ENCODE results near the gene CDHR2. TPM values are rescaled to one million over a fixed set of nuclear protein-coding genes. Genes with fewer than 3 reads are reported as not detected.

CDHR2 gene
- total and polyA plus RNA-seq, 12 donors: 0.03 to 0.22 (median 0.19) TPM; not detected in 9

DNA sequence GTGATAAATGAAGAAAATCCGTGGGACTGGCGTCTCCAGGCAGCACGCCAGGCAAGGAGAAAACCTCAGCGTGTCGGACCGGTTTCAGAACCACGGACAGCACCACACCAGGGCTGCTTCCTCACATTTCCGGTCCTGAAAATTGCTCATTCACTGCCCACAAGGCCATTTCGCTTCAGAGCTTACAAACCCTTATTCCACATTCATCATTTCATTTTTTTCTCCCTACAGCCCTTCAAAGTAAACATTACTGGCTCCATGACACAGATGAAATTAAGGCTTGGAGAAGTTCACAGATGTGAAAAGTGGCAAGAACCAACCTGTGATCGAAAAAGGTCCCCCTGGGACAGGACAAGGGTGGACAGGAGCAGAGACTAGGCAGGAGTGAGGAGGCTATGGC lies 62.3 kb downstream of the CDHR2 start:
- Histone ChIP-seq H3K4me1 (peaks cover 0 to 16% (median 8%) of the 10 kb centered on the region in 9 donors), H3K27ac (no peak overlapping the region), H3K4me3 (no peak overlapping the region), H3K9me3 (no peaks in the 10 kb centered on the region), H3K36me3 (no peaks in the 10 kb centered on the region), H3K27me3 (peaks cover 0 to 76% (median 35%) of the 10 kb centered on the region in 7 donors)
- intact Hi-C loops (cut with DNase I): no loop called here
- TF ChIP-seq, protein P1, sequence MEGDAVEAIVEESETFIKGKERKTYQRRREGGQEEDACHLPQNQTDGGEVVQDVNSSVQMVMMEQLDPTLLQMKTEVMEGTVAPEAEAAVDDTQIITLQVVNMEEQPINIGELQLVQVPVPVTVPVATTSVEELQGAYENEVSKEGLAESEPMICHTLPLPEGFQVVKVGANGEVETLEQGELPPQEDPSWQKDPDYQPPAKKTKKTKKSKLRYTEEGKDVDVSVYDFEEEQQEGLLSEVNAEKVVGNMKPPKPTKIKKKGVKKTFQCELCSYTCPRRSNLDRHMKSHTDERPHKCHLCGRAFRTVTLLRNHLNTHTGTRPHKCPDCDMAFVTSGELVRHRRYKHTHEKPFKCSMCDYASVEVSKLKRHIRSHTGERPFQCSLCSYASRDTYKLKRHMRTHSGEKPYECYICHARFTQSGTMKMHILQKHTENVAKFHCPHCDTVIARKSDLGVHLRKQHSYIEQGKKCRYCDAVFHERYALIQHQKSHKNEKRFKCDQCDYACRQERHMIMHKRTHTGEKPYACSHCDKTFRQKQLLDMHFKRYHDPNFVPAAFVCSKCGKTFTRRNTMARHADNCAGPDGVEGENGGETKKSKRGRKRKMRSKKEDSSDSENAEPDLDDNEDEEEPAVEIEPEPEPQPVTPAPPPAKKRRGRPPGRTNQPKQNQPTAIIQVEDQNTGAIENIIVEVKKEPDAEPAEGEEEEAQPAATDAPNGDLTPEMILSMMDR (IDR thresholded peaks at IDR 0.05): no peak
- 9 to 11% methylated on average over 10 of the region's 10 CpGs for WGBS, 2 donors
- DNase-seq (peak; percentile 79 to 81), ATAC-seq (no peak)

DNA sequence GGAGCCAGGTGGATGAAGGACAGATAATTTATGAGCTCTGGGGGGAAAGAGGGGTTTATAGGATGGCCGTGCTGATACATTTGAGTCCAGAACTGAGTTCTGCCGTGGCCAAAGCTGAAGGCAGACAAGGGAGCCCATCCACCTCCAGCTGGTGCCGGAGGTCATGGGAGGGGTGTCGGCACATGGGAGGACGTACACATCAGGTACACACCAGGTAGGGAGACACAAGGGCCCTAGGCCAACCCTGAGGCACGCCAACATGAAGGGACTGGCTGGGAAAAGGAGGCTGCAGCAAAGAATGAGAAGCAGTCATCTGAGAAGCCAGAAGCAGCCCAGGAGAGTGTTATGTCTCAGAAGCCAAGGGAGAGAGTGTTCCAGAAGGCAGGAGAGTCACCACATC lies 62.9 kb downstream of the CDHR2 start:
- H3K4me3 ChIP-seq: no peak overlapping the region
- no peak overlapping the region for H3K27ac ChIP-seq
- intact Hi-C loops (cut with DNase I): no loop called here
- 85% methylated on average over 6 of the region's 6 CpGs for WGBS, 2 donors
- H3K36me3 ChIP-seq: no peaks in the 10 kb centered on the region
- no peaks in the 10 kb centered on the region for H3K9me3 ChIP-seq
- no peak for DNase-seq
- ATAC-seq: no peak
- peaks cover 0 to 16% (median 8%) of the 10 kb centered on the region in 9 donors for H3K4me1 ChIP-seq
- TF ChIP-seq, protein P1 (IDR thresholded peaks at IDR 0.05): no peak
- H3K27me3 ChIP-seq: peaks cover 0 to 82% (median 41%) of the 10 kb centered on the region in 7 donors

DNA sequence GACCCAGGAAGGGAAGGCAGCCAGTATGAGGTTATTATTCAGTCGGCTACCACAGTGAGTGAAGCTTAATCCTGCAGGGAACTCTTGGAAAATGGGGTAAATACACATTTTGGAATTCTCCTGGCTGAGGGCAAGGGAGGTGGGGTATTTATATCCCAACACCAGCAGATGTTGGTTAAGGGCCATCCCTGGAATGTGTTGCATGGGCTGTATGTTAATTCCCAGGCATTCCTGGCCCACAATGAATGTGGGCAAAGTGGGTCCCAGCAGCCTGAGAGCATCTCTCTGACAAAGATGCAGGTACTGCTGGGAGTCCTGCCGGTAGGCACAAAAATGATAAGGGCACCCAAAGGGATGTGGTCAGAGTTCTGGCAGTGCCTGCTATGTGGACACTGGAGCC lies 63.7 kb downstream of the CDHR2 start:
- WGBS, 2 donors: 67 to 68% methylated on average over 2 of the region's 2 CpGs
- peaks cover 0 to 89% (median 49%) of the 10 kb centered on the region in 7 donors for H3K27me3 ChIP-seq
- no peak for DNase-seq

DNA sequence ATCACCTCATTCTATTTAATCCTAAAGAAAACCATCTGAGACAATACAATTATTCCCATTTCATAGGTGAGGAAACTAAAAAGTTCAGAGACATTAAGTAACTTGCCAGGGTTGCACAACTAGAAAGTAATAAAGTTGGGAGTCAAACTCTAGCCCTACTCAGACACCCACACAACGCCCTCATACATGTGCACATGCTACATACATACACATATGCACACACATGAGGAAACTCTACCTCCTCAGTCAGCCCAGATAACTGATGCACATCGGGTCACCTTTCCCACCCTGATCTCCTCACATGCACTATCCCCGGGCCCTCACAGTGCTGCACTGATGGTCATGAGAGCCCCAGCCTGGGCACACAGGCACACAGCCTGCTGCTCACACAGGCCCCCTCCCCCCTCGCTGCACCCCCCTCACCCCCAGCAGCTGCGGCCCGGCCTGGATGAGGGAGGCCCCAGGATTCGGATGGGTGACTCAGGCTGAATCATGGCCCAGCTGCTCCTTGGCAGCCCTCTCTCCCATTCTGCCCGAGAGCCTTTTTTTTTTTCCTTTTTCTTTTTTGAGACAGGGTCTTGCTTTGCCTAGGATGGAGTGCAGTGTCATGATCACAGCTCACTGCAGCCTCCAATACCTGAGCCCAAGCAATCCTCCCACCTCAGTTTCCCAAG lies 65.8 kb downstream of the CDHR2 start:
- 59 to 62% methylated on average over 8 of the region's 8 CpGs for WGBS, 2 donors
- H3K27me3 ChIP-seq: peaks cover 5 to 91% (median 64%) of the 10 kb centered on the region in 7 donors
- DNase-seq (no peak), ATAC-seq (no peak)
- H3K4me1 ChIP-seq: peaks cover 0 to 24% (median 17%) of the 10 kb centered on the region in 9 donors
- H3K27ac ChIP-seq: no peak overlapping the region
- no peaks in the 10 kb centered on the region for H3K9me3 ChIP-seq
- no peak overlapping the region for H3K4me3 ChIP-seq
- H3K36me3 ChIP-seq: no peaks in the 10 kb centered on the region
- TF ChIP-seq, protein P1 (IDR thresholded peaks at IDR 0.05): no peak
- intact Hi-C loops (cut with DNase I): no loop called here

More for the DNA sequence above, 63.7 kb downstream of the CDHR2 start:
- intact Hi-C loops (cut with DNase I): no loop called here
- Histone ChIP-seq H3K9me3 (no peaks in the 10 kb centered on the region), H3K27ac (no peak overlapping the region), H3K4me1 (peaks cover 0 to 16% (median 8%) of the 10 kb centered on the region in 9 donors), H3K4me3 (no peak overlapping the region), H3K36me3 (no peaks in the 10 kb centered on the region)
- TF ChIP-seq, protein P1 (IDR thresholded peaks at IDR 0.05): no peak
- ATAC-seq: no peak
